GM18858 (cell line): ENCODE data around the gene ZNF780B.

Source experiments
- ATAC-seq: cut with Tn5 transposase; IDR thresholded peaks from one replicate; pipeline ENCODE4 v1.9.1; 2021; ENCODE audit not compliant: unreplicated experiment

The ZNF780B gene

DNA sequence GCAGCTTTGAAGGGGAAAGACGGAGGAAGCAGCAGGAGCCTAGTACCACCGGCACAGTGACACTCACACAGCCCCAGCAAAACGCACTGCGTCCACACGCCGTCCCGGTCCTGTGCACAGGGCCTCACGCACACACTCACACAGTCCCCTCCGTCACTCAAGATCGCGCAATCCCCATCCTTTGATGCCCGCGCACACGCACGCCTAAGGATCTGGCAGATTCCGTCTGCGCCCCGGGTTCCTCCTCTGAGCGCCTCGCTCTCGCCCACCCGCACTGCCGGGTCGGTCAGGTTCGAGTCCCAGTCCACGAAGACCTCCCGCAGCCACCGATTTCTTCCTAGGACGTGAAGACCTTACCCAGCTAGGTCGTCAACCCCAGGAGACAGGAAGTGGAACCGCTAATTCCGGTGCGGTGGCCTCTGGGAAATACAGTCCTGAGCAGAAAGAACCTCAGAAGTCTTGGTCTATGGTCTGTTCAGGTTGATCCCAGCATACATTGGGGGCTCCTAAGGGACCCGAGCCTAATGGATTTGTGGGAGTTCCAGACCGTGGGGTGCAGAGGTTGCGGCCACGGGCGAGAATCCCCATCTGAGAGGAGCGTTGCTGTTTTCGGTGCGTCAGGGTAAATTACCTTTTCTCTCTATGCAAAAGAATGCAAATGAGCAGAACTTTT, at the start of gene ZNF780B:
Gene ZNF780B (minus strand): TSS at position 400 of the 673 bp plus-strand sequence. CDS start 5,899 bp downstream, outside the sequence.
- ATAC-seq: no peak

DNA sequence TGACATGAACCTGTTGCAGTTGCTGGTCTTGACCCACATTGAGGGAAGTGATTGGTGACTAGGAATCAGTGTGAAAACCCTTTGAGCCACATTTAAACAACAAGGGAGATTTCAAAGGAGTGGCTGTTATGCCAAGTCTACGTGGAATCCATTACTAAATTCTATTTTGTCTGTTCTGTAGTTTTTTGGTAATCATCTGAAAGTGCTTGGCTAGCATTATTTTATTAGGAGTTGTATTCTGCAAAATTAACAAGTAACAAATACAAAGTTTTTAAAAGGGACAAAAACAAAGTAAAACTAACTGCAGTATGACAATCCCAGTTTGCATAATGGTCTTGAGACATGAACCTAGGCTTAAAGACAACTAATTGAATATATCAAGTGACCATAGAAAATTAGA, 48.7 kb upstream of the ZNF780B start:
- ATAC-seq: no peak

DNA sequence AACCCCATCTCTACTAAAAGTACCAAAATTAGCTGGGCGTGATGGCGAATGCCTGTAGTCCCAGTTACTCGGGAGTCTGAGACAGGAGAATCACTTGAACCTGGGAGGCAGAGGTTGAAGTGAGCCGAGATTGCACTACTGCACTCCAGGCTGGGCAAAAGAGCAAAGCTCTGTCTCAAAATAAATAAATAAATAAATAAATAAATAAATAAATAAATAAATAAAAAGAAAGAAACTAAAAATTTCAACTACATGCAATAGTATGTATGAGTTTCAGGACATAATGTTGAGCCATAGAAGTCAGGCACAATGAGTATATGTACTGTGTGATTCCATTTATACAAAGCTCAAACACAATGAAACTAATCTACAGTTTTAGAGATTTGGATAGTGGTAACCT, 47.6 kb upstream of the ZNF780B start:
- ATAC-seq: no peak

DNA sequence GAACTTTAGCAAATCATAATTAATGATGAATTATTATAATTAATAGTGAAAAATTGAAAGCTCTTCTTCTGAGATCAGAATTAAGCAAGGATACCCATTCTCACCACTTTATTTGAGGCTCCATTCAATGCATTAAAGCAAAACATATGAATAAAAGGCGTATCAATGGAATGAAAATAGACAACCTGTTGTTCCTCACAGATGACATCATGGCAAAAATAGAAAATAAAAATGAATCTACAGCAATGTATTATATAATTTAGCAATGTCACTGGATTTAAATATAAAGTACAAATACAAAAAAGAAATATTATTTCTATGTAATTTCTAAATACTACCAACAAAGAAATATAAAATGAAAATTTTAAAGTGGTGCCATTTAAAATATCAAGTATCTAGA, 45.8 kb upstream of the ZNF780B start:
- ATAC-seq: no peak

DNA sequence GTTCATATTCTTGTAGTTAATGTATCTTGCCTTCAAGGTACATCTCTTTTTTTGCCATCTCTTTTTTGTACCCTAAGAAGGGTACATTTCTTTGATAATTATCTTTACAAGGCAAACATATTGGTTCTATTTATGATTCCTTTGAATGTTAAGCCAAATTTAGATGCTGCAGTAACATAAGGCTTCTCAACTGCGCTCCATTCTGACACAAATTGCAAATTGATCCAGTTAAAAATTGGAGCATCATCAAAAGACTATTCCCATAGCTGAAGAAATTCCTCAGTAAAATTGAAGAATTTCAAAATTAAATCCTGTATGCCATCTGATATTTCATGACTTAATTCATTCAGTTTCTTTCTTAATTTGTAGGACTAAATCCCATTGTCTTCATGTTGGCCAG, 37.4 kb upstream of the ZNF780B start:
- no peak for ATAC-seq

DNA sequence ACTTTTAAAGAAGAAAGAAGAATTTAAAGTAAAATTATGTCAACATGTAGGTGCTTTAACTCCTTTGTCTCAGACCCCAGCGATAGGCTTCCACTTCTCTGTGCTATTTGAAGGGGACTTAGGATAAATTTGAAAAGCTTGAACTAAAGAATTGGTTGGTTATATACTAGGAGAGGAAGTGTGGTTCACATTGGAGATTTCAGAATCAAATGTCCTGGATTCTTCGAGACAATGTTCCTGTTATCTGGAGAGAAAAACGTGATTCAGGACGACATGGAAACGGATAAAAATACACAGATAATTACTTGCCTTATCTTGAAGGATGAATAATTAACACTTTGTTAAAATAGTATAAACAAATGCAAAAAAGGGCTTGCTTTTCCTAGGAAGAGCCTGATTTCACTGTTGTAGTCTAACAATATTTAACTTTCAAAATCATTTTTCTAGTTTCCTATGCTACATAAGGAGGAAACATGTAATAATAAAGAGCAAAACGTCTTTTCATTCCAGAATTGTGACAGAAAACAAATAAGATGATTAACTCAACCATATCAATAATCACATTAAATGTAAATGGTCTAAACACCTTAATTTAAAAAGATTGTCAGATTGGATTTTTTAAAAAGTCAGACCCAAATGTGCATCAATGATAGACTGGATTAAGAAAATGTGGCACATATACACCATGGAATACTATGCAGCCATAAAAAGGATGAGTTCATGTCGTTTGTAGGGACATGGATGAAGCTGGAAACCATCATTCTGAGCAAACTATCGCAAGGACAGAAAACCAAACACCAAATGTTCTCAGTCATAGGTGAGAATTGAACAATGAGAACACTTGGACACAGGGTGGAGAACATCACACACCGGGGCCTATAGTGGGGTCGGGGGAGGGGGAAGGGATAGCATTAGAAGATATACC, 35.4 kb upstream of the ZNF780B start:
- ATAC-seq: no peak

DNA sequence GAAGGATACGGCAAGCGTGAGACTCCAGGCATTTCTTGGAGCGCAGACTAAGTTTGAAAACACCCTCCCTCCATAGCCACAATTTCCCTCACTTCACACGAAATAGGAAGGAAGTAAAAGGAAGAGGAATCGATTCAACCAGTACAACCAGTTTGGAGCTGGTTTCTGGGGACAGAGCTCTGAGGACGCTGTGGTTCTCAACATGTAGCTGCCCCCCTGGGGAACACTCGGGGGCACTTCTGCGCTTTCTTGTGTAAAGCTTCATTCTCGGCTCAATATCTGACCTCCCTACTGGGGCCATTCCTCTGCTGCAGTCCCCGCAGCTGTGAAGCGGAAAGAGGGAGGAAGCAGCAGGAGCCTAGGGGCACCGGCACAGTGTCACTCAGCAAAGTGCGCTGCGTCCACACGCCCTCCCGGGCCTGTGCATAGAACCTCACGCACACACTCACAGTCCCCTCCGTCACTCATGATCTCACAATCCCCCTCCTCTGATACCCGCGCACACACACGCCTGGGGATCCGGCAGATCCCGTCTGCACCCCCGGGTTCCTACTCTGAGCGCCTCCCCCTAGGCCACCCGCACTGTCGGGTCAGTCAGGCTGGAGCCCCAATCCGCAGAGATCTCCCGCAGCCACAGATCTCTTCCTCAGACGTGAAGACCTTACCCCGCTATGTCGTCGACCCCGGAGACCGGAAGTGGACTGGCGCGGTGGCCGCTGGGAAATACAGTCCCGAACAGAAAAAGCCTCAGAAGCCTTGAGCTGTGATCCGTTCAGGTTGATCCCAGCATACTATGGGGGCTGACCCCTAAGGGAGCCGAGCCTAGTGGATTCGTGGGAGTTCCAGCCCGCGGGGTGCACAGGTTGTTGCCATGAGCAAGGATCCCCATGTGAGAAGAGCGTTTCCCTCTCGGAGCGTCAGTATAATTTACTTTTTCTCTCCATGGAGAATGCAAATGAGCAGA, 34.5 kb upstream of the ZNF780B start, which contains the start of gene ZNF780A:
Gene ZNF780A (minus strand): TSS at position 703 of the 964 bp plus-strand sequence. CDS start 6,190 bp downstream, outside the sequence.
- ATAC-seq: no peak

DNA sequence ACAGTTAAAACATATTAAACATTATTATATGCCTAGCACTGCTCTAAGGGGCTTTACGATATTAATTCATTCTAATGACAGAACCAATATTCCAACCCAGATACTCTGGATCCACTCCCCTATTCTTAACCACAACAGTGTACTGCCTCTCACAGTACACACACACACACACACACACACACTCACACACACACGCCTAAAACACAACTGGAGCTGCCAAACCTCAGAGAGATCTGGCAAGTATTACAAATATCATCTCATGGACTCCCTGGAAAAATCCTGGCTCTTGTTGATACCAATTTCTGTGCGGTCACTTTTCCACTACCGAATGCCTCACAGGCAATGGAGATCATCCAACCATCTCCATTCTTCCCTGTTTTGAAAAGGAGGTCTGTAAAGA, 33.4 kb upstream of the ZNF780B start:
- no peak for ATAC-seq

DNA sequence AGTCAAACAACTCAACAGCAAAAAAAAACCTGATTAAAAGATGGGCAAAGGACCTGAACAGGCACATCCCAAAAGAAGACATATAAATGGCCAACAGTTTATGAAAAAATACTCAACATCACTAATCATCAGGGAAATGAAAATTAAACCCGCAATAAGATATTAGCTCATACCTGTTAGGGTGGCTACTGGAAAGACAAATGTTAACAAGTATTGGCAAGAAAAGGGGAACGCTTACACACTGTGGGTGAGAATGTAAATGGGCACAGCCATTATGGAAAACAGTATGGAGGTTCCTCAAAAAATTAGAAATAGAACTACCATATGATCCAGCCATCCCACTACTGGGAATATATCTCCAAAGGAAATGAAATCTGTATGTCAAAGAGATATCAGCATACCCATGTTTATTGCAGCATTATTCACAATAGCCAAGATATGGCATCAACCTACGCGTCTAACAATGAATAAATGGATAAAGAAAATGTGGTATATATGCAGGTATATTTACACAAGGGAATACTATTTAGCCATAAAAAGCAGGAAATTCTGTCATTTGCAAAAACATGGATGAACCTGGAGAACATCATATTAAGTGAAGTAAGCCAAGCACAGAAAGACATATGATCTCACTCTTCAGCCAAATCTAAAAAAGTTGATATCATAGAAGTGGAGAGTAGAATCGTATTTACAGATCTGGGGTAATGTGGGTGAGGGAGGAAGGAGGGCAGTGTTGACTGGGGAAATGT, 32.4 kb upstream of the ZNF780B start:
- ATAC-seq: no peak

DNA sequence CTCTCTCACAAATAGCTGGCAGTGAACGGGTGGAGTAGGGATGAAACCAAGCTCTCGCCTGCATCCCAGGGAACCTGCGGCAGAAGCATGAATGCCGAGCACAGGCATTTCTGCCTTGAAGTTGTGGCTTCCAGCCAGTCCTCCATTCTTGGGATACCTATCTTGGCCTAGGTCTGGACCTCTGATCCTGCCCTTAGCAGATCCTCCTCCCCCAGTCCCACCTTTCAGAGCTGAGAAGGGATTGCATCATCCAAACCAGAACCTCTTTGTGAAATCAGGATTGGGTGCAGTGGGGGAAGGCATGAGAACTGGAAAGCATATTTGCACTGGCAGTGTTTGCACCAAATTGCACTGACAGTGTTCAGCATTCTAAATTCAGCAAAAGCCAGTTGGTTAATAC, 28.9 kb upstream of the ZNF780B start:
- ATAC-seq: no peak

DNA sequence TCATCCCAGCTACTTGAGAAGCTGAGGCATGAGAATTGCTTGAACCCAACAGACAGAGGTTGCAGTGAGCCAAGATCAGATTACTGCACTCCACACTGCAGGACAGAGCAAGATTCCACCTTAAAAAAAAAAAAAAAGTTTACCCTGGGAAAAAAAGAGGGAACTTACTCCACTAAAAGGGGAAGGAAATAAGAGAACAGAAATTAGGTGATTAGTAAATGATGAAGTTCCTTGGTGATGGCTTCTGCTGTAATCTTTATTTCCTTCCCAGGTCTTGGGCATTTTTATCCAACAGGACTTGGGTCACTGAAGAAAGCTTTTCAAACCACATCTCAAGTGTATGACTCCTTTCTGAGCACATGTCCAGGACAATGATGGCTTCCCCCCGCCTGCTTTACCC, 25.4 kb upstream of the ZNF780B start:
- no peak for ATAC-seq

DNA sequence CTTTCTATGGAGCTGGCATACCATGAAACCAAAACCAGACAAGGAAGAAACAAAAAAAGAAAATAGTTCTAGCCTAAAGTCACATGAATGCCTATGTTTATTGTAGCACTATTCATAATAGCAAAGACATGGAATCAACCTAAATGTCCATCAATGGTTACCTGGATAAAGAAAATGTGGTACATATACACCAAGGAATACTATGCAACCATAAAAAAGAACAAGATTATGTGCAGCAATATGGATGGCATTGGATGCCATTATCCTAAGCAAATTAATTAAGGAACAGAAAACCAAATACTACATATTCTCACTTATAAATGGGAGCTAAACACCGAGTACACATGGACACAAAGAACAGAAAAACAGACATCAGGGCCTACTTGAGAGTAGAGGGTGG, 24.3 kb upstream of the ZNF780B start:
- no peak for ATAC-seq

DNA sequence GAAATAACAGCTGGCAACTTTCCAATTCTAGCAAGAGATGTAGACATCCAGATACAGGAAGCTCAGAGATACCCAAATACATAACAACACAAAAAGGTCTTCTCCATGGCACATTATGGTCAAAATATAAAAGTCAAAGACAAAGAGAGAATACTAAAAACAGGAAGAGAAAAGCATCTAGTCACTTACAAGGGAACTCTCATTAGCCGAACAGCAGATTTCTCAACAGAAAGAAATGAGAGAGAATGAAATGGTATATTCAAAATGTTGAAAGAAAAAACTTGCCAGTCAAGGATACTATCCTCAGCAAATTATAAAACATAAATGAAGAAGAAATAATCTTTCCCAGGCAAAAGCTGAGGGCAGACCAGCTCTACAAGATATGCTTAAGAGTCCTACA, 22.3 kb upstream of the ZNF780B start:
- no peak for ATAC-seq

DNA sequence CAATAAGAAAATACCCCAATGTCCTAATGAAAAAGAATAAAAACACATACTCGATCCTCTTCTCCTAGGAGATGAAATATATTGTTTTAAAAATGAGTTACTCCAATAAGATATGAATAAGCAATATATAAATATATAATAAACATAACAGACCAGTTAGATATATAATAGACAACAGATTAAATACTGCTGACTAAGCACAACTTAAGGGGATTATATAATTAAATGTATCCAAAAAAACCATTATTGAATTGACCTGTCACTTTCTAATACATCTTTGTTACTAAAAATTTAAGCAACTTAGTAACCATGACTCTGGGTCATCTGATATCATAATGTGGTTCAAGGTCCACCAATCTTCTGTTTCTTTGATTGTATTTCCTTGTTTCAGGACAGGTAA, 14.0 kb upstream of the ZNF780B start:
- ATAC-seq: no peak

DNA sequence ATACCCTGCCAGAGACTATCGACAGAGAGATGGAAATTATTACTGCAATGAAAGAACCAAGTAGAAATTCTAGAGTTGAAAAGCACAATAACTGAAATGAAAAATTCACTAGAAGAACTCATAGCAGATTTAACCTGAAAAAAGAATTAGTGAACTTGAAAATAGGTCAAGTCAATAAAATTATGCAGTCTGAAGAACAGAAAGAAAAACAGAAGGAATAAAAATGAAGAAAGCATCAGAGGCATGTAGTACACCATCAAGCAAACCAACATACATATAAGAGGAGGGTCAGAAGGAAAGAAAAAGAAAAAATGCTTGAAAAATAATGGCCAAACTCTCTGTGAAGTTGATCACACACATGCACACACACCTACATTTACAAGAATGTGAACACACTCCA, 3.6 kb upstream of the ZNF780B start:
- no peak for ATAC-seq

DNA sequence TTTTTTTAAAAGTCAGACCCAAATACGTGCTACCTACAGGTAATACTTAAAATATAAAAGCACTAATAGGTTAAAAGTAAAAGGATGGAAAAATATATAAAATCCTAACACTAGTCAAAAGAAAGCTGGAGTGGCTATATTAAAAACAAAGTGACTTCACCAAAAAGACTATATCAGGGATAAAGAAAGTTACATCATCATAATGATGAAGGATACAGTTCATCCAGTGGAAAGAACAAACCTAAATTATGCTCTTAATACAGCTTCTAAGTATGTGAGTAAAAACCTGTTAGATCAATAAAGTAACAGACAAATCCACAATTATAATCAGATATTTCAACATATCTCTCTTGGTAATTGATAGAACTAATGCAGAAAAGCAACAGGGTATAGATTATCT, 1.1 kb upstream of the ZNF780B start:
- no peak for ATAC-seq

DNA sequence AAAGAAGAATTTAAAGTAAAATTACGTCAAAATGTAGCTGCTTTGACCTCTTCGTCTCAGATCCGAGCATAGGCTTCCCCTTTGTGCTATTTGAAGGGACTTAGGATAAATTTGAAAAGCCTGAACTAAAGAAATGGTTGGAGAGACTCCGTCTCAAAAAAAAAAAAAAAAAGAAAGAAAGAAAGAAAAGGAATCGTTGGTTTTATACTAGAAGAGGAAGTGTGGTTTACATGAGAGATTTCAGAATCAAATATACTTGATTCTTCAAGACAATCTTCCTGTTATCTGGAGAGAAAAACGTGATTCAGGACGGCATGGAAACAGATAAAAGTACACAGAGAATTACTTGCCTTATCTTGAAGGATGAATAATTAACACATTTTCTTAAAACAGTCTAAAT, 474 bp upstream of the ZNF780B start:
- ATAC-seq: no peak

DNA sequence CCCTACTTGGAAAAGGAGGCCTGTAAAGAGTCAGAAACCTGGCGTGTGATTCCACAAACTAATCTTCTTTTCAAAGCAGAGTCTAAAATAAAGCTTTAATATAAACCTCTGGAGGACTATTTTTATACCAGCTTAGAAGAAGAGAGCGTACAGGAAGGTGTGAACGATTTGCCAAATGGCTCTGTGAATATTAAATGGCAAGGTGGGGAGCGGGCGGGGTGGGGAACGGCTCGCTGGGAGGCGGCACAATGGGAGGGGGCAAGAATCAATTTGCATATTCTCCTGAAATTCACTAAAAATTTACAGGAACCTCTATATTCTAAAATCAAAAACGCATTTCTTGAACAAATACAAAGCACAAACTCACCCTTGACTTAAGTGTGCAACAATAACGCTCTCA, 982 bp downstream of the ZNF780B start:
- no peak for ATAC-seq

DNA sequence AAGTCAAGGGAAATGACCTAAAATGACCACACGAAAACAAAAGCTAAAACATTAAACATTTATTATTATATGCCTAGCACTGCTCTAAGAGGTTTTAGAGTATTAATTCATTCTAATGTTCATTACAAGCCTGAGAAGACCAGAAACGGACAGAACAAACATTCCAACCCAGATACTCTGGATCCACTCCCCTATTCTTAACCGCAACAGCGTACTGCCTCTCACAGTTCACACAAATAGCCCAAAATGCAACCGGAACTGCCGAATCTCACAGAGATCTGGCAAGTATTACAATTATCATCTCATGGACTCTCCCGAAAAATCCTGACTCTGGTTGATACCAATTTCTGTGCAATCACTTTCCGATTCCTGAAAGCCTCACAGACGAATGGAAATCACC, 1.4 kb downstream of the ZNF780B start:
- ATAC-seq: no peak

DNA sequence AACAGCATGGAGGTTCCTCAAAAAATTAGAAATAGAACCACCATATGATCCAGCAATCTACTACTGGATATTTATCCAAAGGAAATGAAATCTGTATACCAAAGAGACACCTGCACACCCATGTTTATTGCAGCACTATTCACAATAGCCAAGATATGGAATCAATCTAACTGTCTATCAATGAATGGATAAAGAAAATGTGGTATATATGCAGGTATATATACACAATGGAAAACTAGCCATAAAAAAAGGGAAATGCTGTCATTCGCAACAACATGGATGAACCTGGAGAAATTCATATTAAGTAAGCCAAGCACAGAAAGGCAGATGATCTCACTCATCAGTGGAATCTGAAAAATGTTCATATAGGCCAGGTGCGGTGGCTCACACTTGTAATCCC, 2.5 kb downstream of the ZNF780B start:
- ATAC-seq: no peak
